Lower leg skin (tissue), 3 donors: ENCODE results near the gene C9orf50.

Experiments used
- CTCF ChIP-seq, 3 donors: fragments of 450-650 bp; IDR thresholded peaks; one replicate each; pipeline ENCODE4 v1.5.1; 2016; ENCODE audit warnings: antibody characterized with exemption in 3 of 3, mild to moderate bottlenecking in 3 of 3, moderate library complexity in 2 of 3
- POLR2A ChIP-seq, 2 donors: fragments of 450-650 bp; IDR thresholded peaks; one replicate each; pipeline ENCODE4 v1.6.1; 2016 to 2017; ENCODE audit warnings: antibody characterized with exemption in 2 of 2, mild to moderate bottlenecking in 1 of 2, moderate library complexity in 1 of 2

- TF ChIP-seq POLR2A (IDR thresholded peaks at IDR 0.05) (no peak), CTCF (IDR thresholded peaks at IDR 0.05) (no peak)
These were observed 51.1 kb downstream of the C9orf50 start for GRCh38 chr9:129569502-129570449.
